IMR-90 (cell line): ENCODE results near the gene KCNS1. TPM values are rescaled to one million over a fixed set of nuclear protein-coding genes. Genes with fewer than 3 reads are reported as not detected.

Experiments
- ATAC-seq: fragments of 200-7000 bp; cut with Tn5 transposase; 2 replicates; pipeline ENCODE4 v1.9.1; 2020; ENCODE audit warnings: low read depth, mild to moderate bottlenecking, moderate library complexity
- BruUV-seq: library from RNA; stranded (reverse); fragments of 400-500 nt; replicated peaks from 2 replicates; lab custom pipeline; 2021; lab: Mats Ljungman, UMichigan
- CTCF ChIA-PET: fragments of 300-600 bp; formaldehyde crosslinking; extraction: SDS; loops from one replicate; lab custom pipeline; 2021; ENCODE audit warnings: antibody characterized with exemption; lab: Yijun Ruan, JAX
- POLR2A ChIA-PET: fragments of 300-600 bp; sonication (Branson Sonifier 250); formaldehyde crosslinking; loops from one replicate; lab custom pipeline; 2022; ENCODE audit warnings: antibody characterized with exemption; ENCODE audit not compliant: unreplicated experiment; lab: Charles Lee
- DNase-seq: peaks from one replicate; pipeline ENCODE4 v3.0.0; 2013
- H2AFZ ChIP-seq: replicated peaks from 2 replicates; pipeline ENCODE3; 2013; ENCODE audit warnings: low read length, mild to moderate bottlenecking; ENCODE audit not compliant: poor library complexity
- H2AK5ac ChIP-seq: 2 replicates; pipeline ENCODE4 v1.6.1; 2013; ENCODE audit warnings: low read depth, low read length, inconsistent platforms
- H2AK9ac ChIP-seq: replicated peaks from 2 replicates; pipeline ENCODE3; 2013; ENCODE audit warnings: mild to moderate bottlenecking, low read depth, low read length, moderate library complexity; ENCODE audit not compliant: poor library complexity
- H2BK120ac ChIP-seq: 2 replicates; pipeline ENCODE4 v1.6.1; 2013; ENCODE audit warnings: low read depth, low read length, inconsistent platforms
- H2BK15ac ChIP-seq: 3 replicates; pipeline ENCODE4 v1.6.1; 2013; ENCODE audit warnings: low read depth, low read length, inconsistent platforms
- H2BK20ac ChIP-seq: 2 replicates; pipeline ENCODE4 v1.6.1; 2013; ENCODE audit warnings: low read depth, mild to moderate bottlenecking, inconsistent platforms, low read length, moderate library complexity
- H2BK5ac ChIP-seq: 2 replicates; pipeline ENCODE4 v1.6.1; 2013; ENCODE audit warnings: mild to moderate bottlenecking, low read depth, low read length, inconsistent platforms; ENCODE audit not compliant: poor library complexity, severe bottlenecking
- H3K14ac ChIP-seq: replicated peaks from 2 replicates; pipeline ENCODE4 v1.6.1; 2013; ENCODE audit warnings: low read depth, low read length, inconsistent platforms
- H3K18ac ChIP-seq: 2 replicates; pipeline ENCODE4 v1.6.1; 2013; ENCODE audit warnings: low read depth, low read length, control low read depth
- H3K23ac ChIP-seq: 2 replicates; pipeline ENCODE4 v1.6.1; 2013; ENCODE audit warnings: low read depth, low read length, inconsistent platforms
- H3K27ac ChIP-seq: 2 replicates; pipeline ENCODE4 v1.5.1; 2013; ENCODE audit warnings: mild to moderate bottlenecking, control low read depth, low read length; ENCODE audit not compliant: insufficient read depth
- H3K27me3 ChIP-seq: 2 replicates; pipeline ENCODE4 v1.6.1; 2013; ENCODE audit warnings: low read length; ENCODE audit not compliant: control insufficient read depth, insufficient read depth
- H3K36me3 ChIP-seq: 2 replicates; pipeline ENCODE4 v1.6.1; 2013; ENCODE audit warnings: low read length, mixed read lengths; ENCODE audit not compliant: control insufficient read depth, insufficient read depth
- H3K4ac ChIP-seq: 2 replicates; pipeline ENCODE4 v1.6.1; 2013; ENCODE audit warnings: low read depth, low read length, inconsistent platforms
- H3K4me1 ChIP-seq: 2 replicates; pipeline ENCODE4 v1.6.1; 2013; ENCODE audit warnings: low read length, mixed read lengths; ENCODE audit not compliant: control insufficient read depth, insufficient read depth
- H3K4me2 ChIP-seq: 2 replicates; pipeline ENCODE4 v1.6.1; 2013; ENCODE audit warnings: low read depth, mild to moderate bottlenecking, control low read depth, low read length, moderate library complexity
- H3K4me3 ChIP-seq: 2 replicates; pipeline ENCODE4 v1.5.1; 2013; ENCODE audit warnings: low read depth, mild to moderate bottlenecking, control low read depth, low read length, moderate library complexity; ENCODE audit not compliant: insufficient read depth
- H3K56ac ChIP-seq: 2 replicates; pipeline ENCODE4 v1.6.1; 2013; ENCODE audit warnings: low read length, inconsistent platforms; ENCODE audit not compliant: insufficient read depth; ENCODE audit errors: extremely low read depth
- H3K79me1 ChIP-seq, 2 experiments: 2 replicates each; pipeline ENCODE4 v1.6.1; 2013; ENCODE audit warnings: low read length in 2 of 2, inconsistent platforms in 1 of 2, low read depth in 1 of 2
- H3K9ac ChIP-seq: 2 replicates; pipeline ENCODE4 v1.6.1; 2013; ENCODE audit warnings: low read depth, low read length, control low read depth
- H3K9me1 ChIP-seq: 2 replicates; pipeline ENCODE4 v1.6.1; 2013; ENCODE audit warnings: low read length, inconsistent platforms; ENCODE audit not compliant: insufficient read depth
- H3K9me3 ChIP-seq: 2 replicates; pipeline ENCODE4 v1.6.1; 2013; ENCODE audit warnings: low read length; ENCODE audit not compliant: control insufficient read depth, insufficient read depth
- H4K20me1 ChIP-seq: 2 replicates; pipeline ENCODE4 v1.6.1; 2013; ENCODE audit warnings: low read length, inconsistent platforms; ENCODE audit not compliant: insufficient read depth
- H4K5ac ChIP-seq: 2 replicates; pipeline ENCODE4 v1.6.1; 2013; ENCODE audit warnings: mild to moderate bottlenecking, low read depth, low read length, control low read depth
- H4K8ac ChIP-seq, 2 experiments: 2 replicates each; pipeline ENCODE4 v1.6.1; 2013; ENCODE audit warnings: low read depth in 2 of 2, low read length in 2 of 2, control low read depth in 1 of 2, inconsistent platforms in 1 of 2
- H4K91ac ChIP-seq: 2 replicates; pipeline ENCODE4 v1.6.1; 2013; ENCODE audit warnings: low read depth, low read length, inconsistent platforms; ENCODE audit not compliant: insufficient read depth
- BHLHE40 ChIP-seq: fragments of 150-350 bp; IDR thresholded peaks from 2 replicates; pipeline ENCODE4 v1.6.1; 2016; ENCODE audit warnings: mild to moderate bottlenecking, low read depth, low read length
- CEBPB ChIP-seq: IDR thresholded peaks from 2 replicates; pipeline ENCODE4 v1.6.1; 2012; ENCODE audit warnings: low read depth, low read length, improper control_type of control experiment
- CHD1 ChIP-seq: IDR thresholded peaks from 2 replicates; pipeline ENCODE4 v1.6.1; 2012; ENCODE audit warnings: low read depth, low read length, improper control_type of control experiment
- CTCF ChIP-seq: conservative IDR thresholded peaks from 2 replicates; pipeline ENCODE4 v1.5.1; 2012; ENCODE audit warnings: mild to moderate bottlenecking, low read depth, low read length, improper control_type of control experiment
- ELK1 ChIP-seq: fragments of 150-350 bp; IDR thresholded peaks from 2 replicates; pipeline ENCODE4 v1.6.1; 2016; ENCODE audit warnings: low read depth, mild to moderate bottlenecking, low read length, moderate library complexity, borderline replicate concordance
- FOS ChIP-seq: fragments of 150-350 bp; IDR thresholded peaks from 2 replicates; pipeline ENCODE4 v1.6.1; 2016; ENCODE audit warnings: low read depth, low read length
- MAFK ChIP-seq: IDR thresholded peaks from 2 replicates; pipeline ENCODE4 v1.6.1; 2012; ENCODE audit warnings: low read depth, low read length, improper control_type of control experiment
- MAZ ChIP-seq: IDR thresholded peaks from 2 replicates; pipeline ENCODE4 v1.6.1; 2012; ENCODE audit warnings: low read depth, mild to moderate bottlenecking, low read length, improper control_type of control experiment, moderate library complexity, borderline replicate concordance
- MXI1 ChIP-seq: IDR thresholded peaks from 2 replicates; pipeline ENCODE4 v1.6.1; 2012; ENCODE audit warnings: low read depth, mild to moderate bottlenecking, low read length, moderate library complexity, borderline replicate concordance
- NFE2L2 ChIP-seq: fragments of 150-350 bp; IDR thresholded peaks from 2 replicates; pipeline ENCODE4 v1.6.1; 2016; ENCODE audit warnings: low read depth, mild to moderate bottlenecking, low read length
- POLR2A ChIP-seq: IDR thresholded peaks from 2 replicates; pipeline ENCODE4 v1.6.1; 2012; ENCODE audit warnings: mild to moderate bottlenecking, low read depth, low read length
- RAD21 ChIP-seq: IDR thresholded peaks from 2 replicates; pipeline ENCODE4 v1.6.1; 2012; ENCODE audit warnings: low read length, improper control_type of control experiment
- RFX5 ChIP-seq: IDR thresholded peaks from 2 replicates; pipeline ENCODE4 v1.8.0; 2012; ENCODE audit warnings: low read depth, mild to moderate bottlenecking, low read length, moderate library complexity
- SMC3 ChIP-seq: fragments of 150-350 bp; IDR thresholded peaks from 2 replicates; pipeline ENCODE4 v1.6.1; 2016; ENCODE audit warnings: low read depth, mild to moderate bottlenecking, antibody characterized with exemption, low read length, moderate library complexity
- USF2 ChIP-seq: fragments of 150-350 bp; IDR thresholded peaks from 2 replicates; pipeline ENCODE4 v1.6.1; 2017; ENCODE audit warnings: mild to moderate bottlenecking, antibody characterized with exemption, low read length, low read depth
- whole genome bisulfite sequencing, 2 experiments: methylation state at CpG; one replicate each; pipeline versions ENCODE4 v1.1.5 to v1.1.7; 2013; ENCODE audit warnings: missing lambda C conversion rate in 2 of 2; ENCODE audit not compliant: insufficient read length in 1 of 2; ENCODE audit errors: extremely low coverage in 2 of 2; 5-methylcytosine and 5-hydroxymethylcytosine counted together
- dilution Hi-C: fragments of 300-500 bp; cut with HindIII; formaldehyde crosslinking; loops from one replicate; pipeline ENCODE4 v1.14.3; 2018; ENCODE audit warnings: low sequenced_read_pairs; ENCODE audit not compliant: unreplicated experiment
- in situ Hi-C: fragments of 300-500 bp; cut with MboI; formaldehyde crosslinking; loops from 3 replicates; pipeline ENCODE4 v1.14.3; 2019; ENCODE audit warnings: low sequenced_read_pairs, inconsistent platforms, mixed read lengths
- intact Hi-C: fragments of 100-400 bp; cut with micrococcal nuclease; formaldehyde crosslinking; loops from 2 replicates; pipeline ENCODE4 v1.10.0; 2022
- polyA plus RNA-seq, 3 experiments: library from polyadenylated mRNA; depleted of rRNA; stranded (reverse); fragments of >200 nt; gene quantifications; 2 replicates each; pipeline ENCODE4 v1.2.3, GENCODE V29; 2012; ENCODE audit warnings: low replicate concordance in 1 of 3
- total RNA-seq: library from RNA; depleted of rRNA; stranded (reverse); fragments of >200 nt; gene quantifications from 2 replicates; pipeline ENCODE4 v1.2.3, GENCODE V29; 2012

The KCNS1 gene
- total and polyA plus RNA-seq, 2 of the 4 experiments (the other 2 are of a cell fraction), result 0.54 to 0.62 TPM

GRCh38 chr20:45049904-45050471 is 50.9 kb downstream of the KCNS1 start:
- Histone ChIP-seq H4K20me1 (no peaks in the 10 kb centered on the region), H4K91ac (peak overlapping the region; percentile 46; the same call in 1 of the 2 replicates), H4K8ac (0 out of 4 replicates have a peak overlapping the region, but pooled peaks of 1 of the 2 experiments have one; percentile 14), H2AK5ac (peak overlapping the region; percentile 40; the same call in 1 of the 2 replicates), H3K4ac (peak overlapping the region; percentile 10; the same call in 1 of the 2 replicates), H2BK20ac (no peak overlapping the region), H3K9me3 (no peaks in the 10 kb centered on the region), H3K56ac (no peak overlapping the region), H3K23ac (no peak overlapping the region), H2AK9ac (no peak overlapping the region), H2BK15ac (no peak overlapping the region), H4K5ac (peak overlapping the region; percentile 26), H3K4me2 (no peak overlapping the region), H3K9me1 (no peaks in the 10 kb centered on the region), H3K4me1 (peaks cover 14% of the 10 kb centered on the region), H3K14ac (no peak overlapping the region), H2BK120ac (no peak overlapping the region), H3K18ac (peak overlapping the region; percentile 72), H3K79me1 (peaks cover 16 to 22% of the 10 kb centered on the region in 2 experiments; a peak in 3 of 4 replicates), H3K9ac (no peak overlapping the region), H3K4me3 (no peak overlapping the region), H3K27ac (no peak overlapping the region), H3K27me3 (no peaks in the 10 kb centered on the region), H2AFZ (no peak overlapping the region), H3K36me3 (no peaks in the 10 kb centered on the region), H2BK5ac (peak overlapping the region; percentile 3)
- ChIA-PET CTCF (interaction anchor here (1.1 to 2.9 kb wide), 4 partner anchors 11 to 244 kb away, joined by 3 to 10 read pairs (median 6); no protein-coding TSS in a partner anchor), POLR2A (no interaction called here)
- ATAC-seq, result no peak
- dilution Hi-C loops (no loop called here), intact Hi-C loops (loop anchor here (5.0 kb wide), 2 partner anchors 37 to 722 kb away; no protein-coding TSS in a partner anchor), in situ Hi-C loops (loop anchor here (5.0 to 25.0 kb wide), 2 partner anchors 37 to 737 kb away; partner anchors contain the start of genes DNTTIP1 and WFDC3)
- no TSS peak for BruUV-seq
- WGBS, 2 experiments, result 17% methylated on average over 1 of the region's 5 CpGs; no CpG with 5 or more reads in 1 of the 2 experiments
- DNase-seq, result no peak
- TF ChIP-seq SMC3, result no peak
- no peak for TF ChIP-seq USF2
- no peak for TF ChIP-seq CEBPB
- TF ChIP-seq MXI1, result no peak
- TF ChIP-seq FOS, result no peak
- TF ChIP-seq CTCF, result no peak
- no peak for TF ChIP-seq RAD21
- TF ChIP-seq ELK1, result no peak
- TF ChIP-seq NFE2L2, result no peak
- no peak for TF ChIP-seq POLR2A
- no peak for TF ChIP-seq MAFK
- TF ChIP-seq CHD1, result no peak
- TF ChIP-seq RFX5, result no peak
- no peak for TF ChIP-seq BHLHE40
- no peak for TF ChIP-seq MAZ
